ENCODE results near the gene ARHGAP25.

DNA sequence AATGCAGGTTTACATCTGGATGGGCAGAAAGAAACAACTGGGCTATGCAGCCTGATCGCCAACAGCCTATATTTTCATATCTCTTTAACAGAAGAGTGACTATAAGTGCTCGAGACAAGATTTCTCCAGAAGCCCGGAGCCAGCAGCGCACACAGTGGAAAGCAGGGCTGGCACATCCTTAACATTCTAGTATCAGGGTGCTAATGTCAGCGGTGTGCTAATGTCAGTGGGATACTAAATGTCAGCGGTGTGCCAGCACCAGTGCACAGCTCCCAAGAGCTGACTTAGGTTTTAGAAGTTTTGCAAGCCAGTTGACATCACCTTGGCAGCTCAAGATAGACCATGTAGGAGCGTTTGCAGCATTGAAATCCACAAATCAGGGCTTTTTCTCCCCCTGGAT is 128.3 kb downstream of the ARHGAP25 start:
- TF ChIP-seq CTCF (IDR thresholded peaks at IDR 0.05): no peak
- no peak for TF ChIP-seq POLR2A (IDR thresholded peaks at IDR 0.05)

All from heart left ventricle (tissue), 13 donors.